Hepatocyte (in vitro differentiated cells): Measurements from ENCODE around the gene FAM174C. TPM values are rescaled to one million over a fixed set of nuclear protein-coding genes. Genes with fewer than 3 reads are reported as not detected.

Source experiments
- DNase-seq: peaks from one replicate; pipeline ENCODE4 v3.0.0-alpha.2; 2016; ENCODE audit warnings: low spot score
- H2AFZ ChIP-seq: fragments of 200-600 bp; sonication (generic); 2 replicates; pipeline ENCODE4 v1.6.0; 2016; ENCODE audit warnings: antibody characterized with exemption, mild to moderate bottlenecking
- H3K27ac ChIP-seq: fragments of 200-600 bp; sonication (generic); 2 replicates; pipeline ENCODE4 v1.5.1; 2016; ENCODE audit warnings: mild to moderate bottlenecking
- H3K27me3 ChIP-seq: fragments of 200-600 bp; sonication (generic); 2 replicates; pipeline ENCODE4 v1.6.1; 2016
- H3K36me3 ChIP-seq: fragments of 200-600 bp; sonication (generic); replicated peaks from 2 replicates; pipeline ENCODE4 v1.5.1; 2016; ENCODE audit warnings: low read depth; ENCODE audit not compliant: insufficient read depth
- H3K4me1 ChIP-seq: fragments of 200-600 bp; sonication (generic); 2 replicates; pipeline ENCODE4 v1.5.1; 2016; ENCODE audit warnings: mild to moderate bottlenecking, moderate library complexity; ENCODE audit not compliant: insufficient read depth
- H3K4me2 ChIP-seq: fragments of 200-600 bp; sonication (generic); 2 replicates; pipeline ENCODE4 v1.6.0; 2016
- H3K4me3 ChIP-seq: fragments of 200-600 bp; sonication (generic); 2 replicates; pipeline ENCODE4 v1.5.1; 2016; ENCODE audit warnings: mild to moderate bottlenecking
- H3K79me2 ChIP-seq: fragments of 200-600 bp; sonication (generic); 2 replicates; pipeline ENCODE4 v1.6.0; 2017; ENCODE audit warnings: mild to moderate bottlenecking
- H3K9me2 ChIP-seq: fragments of 200-600 bp; sonication (generic); replicated peaks from 2 replicates; pipeline ENCODE4 v1.6.0; 2017; ENCODE audit warnings: mild to moderate bottlenecking; ENCODE audit not compliant: insufficient read depth
- H3K9me3 ChIP-seq: fragments of 200-600 bp; sonication (generic); 2 replicates; pipeline ENCODE4 v1.5.1; 2016; ENCODE audit warnings: low read depth, mild to moderate bottlenecking
- H4K20me1 ChIP-seq: fragments of 200-600 bp; sonication (generic); 2 replicates; pipeline ENCODE4 v1.6.0; 2016; ENCODE audit warnings: mild to moderate bottlenecking; ENCODE audit not compliant: insufficient read depth, poor library complexity, severe bottlenecking
- CTCF ChIP-seq: fragments of 200-600 bp; sonication (generic); IDR thresholded peaks from 2 replicates; pipeline ENCODE4 v1.5.1; 2016; ENCODE audit warnings: antibody characterized with exemption, mild to moderate bottlenecking; ENCODE audit not compliant: poor library complexity
- EZH2 ChIP-seq: fragments of 200-600 bp; sonication (generic); IDR thresholded peaks from 2 replicates; pipeline ENCODE4 v1.6.1; 2016; ENCODE audit warnings: antibody characterized with exemption, mild to moderate bottlenecking, borderline replicate concordance
- EZH2phosphoT487 ChIP-seq: fragments of 200-600 bp; sonication (generic); IDR thresholded peaks from one replicate; pipeline ENCODE4 v1.6.1; 2018; ENCODE audit warnings: antibody characterized with exemption, mild to moderate bottlenecking, low read depth, moderate library complexity; ENCODE audit not compliant: unreplicated experiment, severe bottlenecking
- WGBS: methylation state at CpG from one replicate; pipeline ENCODE4 v1.1.6; 2016; ENCODE audit warnings: low lambda C conversion rate; ENCODE audit errors: missing lambda C conversion rate; 5-methylcytosine and 5-hydroxymethylcytosine counted together
- polyA plus RNA-seq: library from polyadenylated mRNA; unstranded; fragments of >200 nt; fragmentation: Nextera tagmentation; extraction: Ambion mirVana; gene quantifications from 2 replicates; pipeline ENCODE4 v1.2.1, GENCODE V29; 2016
- total RNA-seq: library from RNA; depleted of rRNA; stranded (reverse); fragments of >200 nt; gene quantifications from 2 replicates; pipeline ENCODE4 v1.2.3, GENCODE V29; 2014

The FAM174C gene
- total and polyA plus RNA-seq, 2 experiments from 2014 or later = 25.5 to 79.9 TPM

GRCh38 chr19:1324249-1324805, 49.0 kb downstream of the FAM174C start:
- TF ChIP-seq EZH2phosphoT487 (no peak), CTCF (no peak), EZH2 (no peak)
- no peak overlapping the region for H3K4me2 ChIP-seq
- H2AFZ ChIP-seq = no peak overlapping the region
- H3K9me3 ChIP-seq = no peaks in the 10 kb centered on the region
- H4K20me1 ChIP-seq = no peaks in the 10 kb centered on the region
- H3K4me1 ChIP-seq = no peaks in the 10 kb centered on the region
- H3K9me2 ChIP-seq = no peaks in the 10 kb centered on the region
- 91% methylated on average over 12 of the region's 12 CpGs for WGBS
- no peaks in the 10 kb centered on the region for H3K79me2 ChIP-seq
- H3K36me3 ChIP-seq = no peaks in the 10 kb centered on the region
- H3K4me3 ChIP-seq = no peak overlapping the region
- H3K27ac ChIP-seq = no peak overlapping the region
- no peak for DNase-seq
- H3K27me3 ChIP-seq = no peaks in the 10 kb centered on the region

- Histone ChIP-seq H2AFZ (no peak overlapping the region), H3K9me3 (no peaks in the 10 kb centered on the region), H3K79me2 (no peaks in the 10 kb centered on the region), H3K27me3 (no peaks in the 10 kb centered on the region), H3K4me1 (no peaks in the 10 kb centered on the region), H3K36me3 (no peaks in the 10 kb centered on the region), H3K4me3 (no peak overlapping the region), H3K4me2 (no peak overlapping the region), H3K9me2 (no peaks in the 10 kb centered on the region), H4K20me1 (no peaks in the 10 kb centered on the region), H3K27ac (no peak overlapping the region)
- 94% methylated on average over 41 of the region's 66 CpGs for WGBS
- TF ChIP-seq EZH2phosphoT487 = no peak
- no peak for TF ChIP-seq EZH2
- no peak for TF ChIP-seq CTCF
- DNase-seq = no peak
Measured at GRCh38 chr19:1324806-1325567, 49.7 kb downstream of the FAM174C start.

GRCh38 chr19:1325568-1326294, 50.4 kb downstream of the FAM174C start:
- Histone ChIP-seq H3K4me1 (no peaks in the 10 kb centered on the region), H2AFZ (no peak overlapping the region), H3K79me2 (no peaks in the 10 kb centered on the region), H3K4me2 (no peak overlapping the region), H3K9me2 (no peaks in the 10 kb centered on the region), H3K27ac (no peak overlapping the region), H3K4me3 (no peak overlapping the region), H4K20me1 (no peaks in the 10 kb centered on the region), H3K36me3 (no peaks in the 10 kb centered on the region), H3K9me3 (no peaks in the 10 kb centered on the region), H3K27me3 (no peaks in the 10 kb centered on the region)
- no peak for DNase-seq
- 98% methylated on average over 34 of the region's 38 CpGs for WGBS
- TF ChIP-seq EZH2 (no peak), CTCF (no peak), EZH2phosphoT487 (no peak)
